Activated naive CD8-positive, alpha-beta T cell (primary cell): Measurements from ENCODE around the gene KRTCAP2.

ENCODE experiments used
- H3K27ac Mint-ChIP-seq: one replicate; pipeline ENCODE4 v1.8.0; 2021; ENCODE audit warnings: mixed read lengths
- H3K27me3 Mint-ChIP-seq: one replicate; pipeline ENCODE4 v1.8.0; 2021; ENCODE audit warnings: mixed read lengths
- H3K36me3 Mint-ChIP-seq: one replicate; pipeline ENCODE4 v1.8.0; 2021; ENCODE audit warnings: mixed read lengths
- H3K4me1 Mint-ChIP-seq: one replicate; pipeline ENCODE4 v1.8.0; 2021; ENCODE audit warnings: low read depth, mixed read lengths
- H3K4me3 Mint-ChIP-seq: one replicate; pipeline ENCODE4 v1.8.0; 2021; ENCODE audit warnings: mild to moderate bottlenecking, mixed read lengths
- H3K9me3 Mint-ChIP-seq: one replicate; pipeline ENCODE4 v1.8.0; 2021; ENCODE audit warnings: low read depth, mixed read lengths

The KRTCAP2 gene

GRCh38 chr1:155179112-155180031, 6.3 kb upstream of the KRTCAP2 start:
- no peaks in the 10 kb centered on the region for H3K27me3 Mint-ChIP-seq
- H3K9me3 Mint-ChIP-seq = no peaks in the 10 kb centered on the region
- H3K4me3 Mint-ChIP-seq = no peak overlapping the region
- peaks cover 4% of the 10 kb centered on the region for H3K36me3 Mint-ChIP-seq
- H3K27ac Mint-ChIP-seq = no peak overlapping the region
- H3K4me1 Mint-ChIP-seq = peaks cover 18% of the 10 kb centered on the region

DNA sequence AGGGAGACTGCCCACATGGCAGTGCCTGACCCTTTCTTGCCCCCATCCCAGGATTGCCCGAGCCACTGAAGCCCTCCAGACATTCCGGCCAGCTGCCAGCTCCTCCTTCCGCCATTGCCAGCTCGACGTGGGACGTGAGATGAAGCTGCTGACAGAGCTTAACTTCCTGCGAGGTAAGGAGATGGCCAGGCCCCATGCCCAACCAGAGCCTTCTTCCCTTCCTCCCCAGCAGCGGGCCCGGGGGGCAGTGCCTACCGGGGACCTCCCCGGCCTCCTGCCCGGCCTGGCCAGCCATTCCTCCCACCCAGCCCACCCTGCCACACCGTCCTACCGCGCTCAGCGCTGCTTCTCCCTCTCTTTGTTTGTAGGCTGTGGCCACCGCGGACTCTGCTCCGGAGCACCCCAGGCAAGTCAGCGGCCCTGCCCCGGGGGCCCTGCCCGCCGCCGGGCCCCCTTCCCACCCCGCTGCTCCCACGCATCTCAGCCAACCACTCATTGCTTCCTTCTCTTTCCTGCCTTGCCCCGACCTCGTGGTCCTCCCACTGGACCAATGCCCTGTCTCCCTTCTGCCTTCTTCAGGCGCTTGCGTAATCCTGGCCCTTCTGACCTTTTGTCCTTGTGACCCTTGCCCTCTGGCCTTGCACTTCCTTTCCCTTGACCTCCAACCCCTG, 5.5 kb upstream of the KRTCAP2 start:
- Mint-ChIP-seq H3K9me3 (no peaks in the 10 kb centered on the region), H3K4me1 (peaks cover 22% of the 10 kb centered on the region), H3K36me3 (peaks cover 4% of the 10 kb centered on the region), H3K27ac (no peak overlapping the region), H3K4me3 (no peak overlapping the region), H3K27me3 (no peaks in the 10 kb centered on the region)

- no peaks in the 10 kb centered on the region for H3K9me3 Mint-ChIP-seq
- peaks cover 2% of the 10 kb centered on the region for H3K36me3 Mint-ChIP-seq
- peaks cover 28% of the 10 kb centered on the region for H3K4me1 Mint-ChIP-seq
- no peak overlapping the region for H3K4me3 Mint-ChIP-seq
- H3K27me3 Mint-ChIP-seq = no peaks in the 10 kb centered on the region
- H3K27ac Mint-ChIP-seq = no peak overlapping the region
These were observed 4.8 kb upstream of the KRTCAP2 start for GRCh38 chr1:155177918-155178281.

DNA sequence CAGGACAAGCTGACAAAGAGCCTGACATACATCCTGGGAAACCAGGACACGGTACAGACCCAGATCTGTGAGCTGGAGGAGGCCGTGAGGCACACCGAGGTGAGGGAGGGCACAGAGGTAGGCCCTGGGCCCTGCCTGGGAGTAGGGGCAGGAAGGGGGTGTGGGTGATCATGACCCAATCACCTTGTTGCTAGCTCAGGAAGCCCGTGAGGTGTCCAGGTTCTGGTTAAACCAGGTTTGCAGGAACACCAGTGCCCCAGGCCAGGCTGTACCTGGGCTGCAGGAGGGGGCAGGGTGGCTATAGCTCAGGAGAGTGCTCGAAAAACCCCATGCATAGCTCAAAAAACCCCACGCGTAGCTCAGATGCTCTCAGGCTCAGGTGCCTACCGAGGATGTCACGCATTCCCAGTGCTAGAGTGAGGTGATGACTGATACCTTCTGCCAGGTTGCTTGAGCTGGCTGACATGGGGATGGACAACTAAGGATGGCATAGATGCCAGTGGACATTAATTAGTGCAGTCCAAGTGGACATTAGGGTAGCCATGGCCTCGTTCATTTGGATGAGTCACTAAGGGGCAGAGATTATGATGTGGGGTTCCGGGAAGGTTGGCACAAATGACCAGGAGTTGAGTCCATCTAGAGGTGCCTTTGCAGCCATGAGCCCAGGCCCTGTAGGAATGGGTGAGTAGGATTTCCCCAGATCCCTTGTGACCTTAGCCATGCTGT, 4.3 kb upstream of the KRTCAP2 start:
- Mint-ChIP-seq H3K4me1 (peaks cover 30% of the 10 kb centered on the region), H3K27ac (no peak overlapping the region), H3K9me3 (no peaks in the 10 kb centered on the region), H3K36me3 (peaks cover 2% of the 10 kb centered on the region), H3K4me3 (no peak overlapping the region), H3K27me3 (no peaks in the 10 kb centered on the region)

GRCh38 chr1:155176544-155177071, 3.5 kb upstream of the KRTCAP2 start:
- H3K36me3 Mint-ChIP-seq = peaks cover 2% of the 10 kb centered on the region
- H3K4me1 Mint-ChIP-seq = peaks cover 37% of the 10 kb centered on the region
- no peaks in the 10 kb centered on the region for H3K9me3 Mint-ChIP-seq
- peak overlapping the region; percentile 27 for H3K4me3 Mint-ChIP-seq
- peak overlapping the region; percentile 16 for H3K27ac Mint-ChIP-seq
- no peaks in the 10 kb centered on the region for H3K27me3 Mint-ChIP-seq

DNA sequence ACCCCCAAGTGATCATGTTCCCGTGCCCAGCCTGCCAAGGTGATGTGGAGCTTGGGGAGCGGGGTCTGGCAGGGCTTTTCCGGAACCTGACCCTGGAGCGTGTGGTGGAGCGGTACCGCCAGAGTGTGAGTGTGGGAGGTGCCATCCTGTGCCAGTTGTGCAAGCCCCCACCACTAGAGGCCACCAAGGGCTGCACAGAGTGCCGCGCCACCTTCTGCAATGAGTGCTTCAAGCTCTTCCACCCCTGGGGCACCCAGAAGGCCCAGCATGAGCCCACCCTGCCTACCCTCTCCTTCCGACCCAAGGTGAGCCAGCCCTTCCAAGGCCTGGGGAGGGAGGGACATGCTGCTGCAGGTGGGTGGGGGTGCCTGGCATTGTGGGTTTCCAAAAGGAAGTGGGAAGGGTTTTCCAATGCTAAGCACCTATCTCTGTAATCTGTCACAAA, 2.8 kb upstream of the KRTCAP2 start:
- no peaks in the 10 kb centered on the region for H3K27me3 Mint-ChIP-seq
- peaks cover 2% of the 10 kb centered on the region for H3K36me3 Mint-ChIP-seq
- H3K4me1 Mint-ChIP-seq = peaks cover 41% of the 10 kb centered on the region
- H3K27ac Mint-ChIP-seq = no peak overlapping the region
- no peak overlapping the region for H3K4me3 Mint-ChIP-seq
- H3K9me3 Mint-ChIP-seq = no peaks in the 10 kb centered on the region

DNA sequence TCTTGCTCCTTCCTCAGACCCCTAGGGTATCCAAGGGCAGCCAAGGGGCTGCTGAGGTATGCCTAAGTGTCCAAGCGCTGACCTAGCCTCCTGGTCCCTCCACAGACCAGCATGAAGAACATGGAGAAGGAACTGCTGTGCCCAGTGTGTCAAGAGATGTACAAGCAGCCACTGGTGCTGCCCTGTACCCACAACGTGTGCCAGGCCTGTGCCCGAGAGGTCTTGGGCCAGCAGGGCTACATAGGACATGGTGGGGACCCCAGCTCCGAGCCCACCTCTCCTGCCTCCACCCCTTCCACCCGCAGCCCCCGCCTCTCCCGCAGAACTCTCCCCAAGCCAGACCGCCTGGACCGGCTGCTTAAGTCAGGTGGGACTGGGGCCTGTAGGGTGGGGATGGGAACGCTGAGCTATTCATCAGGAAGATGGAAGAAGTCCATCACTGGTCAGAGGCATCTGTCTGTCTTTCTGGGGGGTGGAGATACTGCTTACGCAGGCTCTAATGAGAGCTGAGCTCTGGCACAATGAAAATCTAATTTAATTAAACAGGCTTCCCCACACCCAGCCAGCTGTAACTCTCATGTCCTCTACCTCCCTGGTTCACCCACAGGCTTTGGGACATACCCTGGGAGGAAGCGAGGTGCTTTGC, 2.3 kb upstream of the KRTCAP2 start:
- Mint-ChIP-seq H3K27me3 (no peaks in the 10 kb centered on the region), H3K4me3 (peak overlapping the region; percentile 13), H3K4me1 (peaks cover 42% of the 10 kb centered on the region), H3K36me3 (peaks cover 2% of the 10 kb centered on the region), H3K27ac (peak overlapping the region; percentile 22), H3K9me3 (no peaks in the 10 kb centered on the region)

GRCh38 chr1:155174324-155175280, 1.5 kb upstream of the KRTCAP2 start:
- Mint-ChIP-seq H3K36me3 (peaks cover 4% of the 10 kb centered on the region), H3K27ac (peak overlapping the region; percentile 99), H3K4me1 (peaks cover 47% of the 10 kb centered on the region), H3K9me3 (no peaks in the 10 kb centered on the region), H3K4me3 (peak overlapping the region; percentile 98), H3K27me3 (no peaks in the 10 kb centered on the region)

GRCh38 chr1:155173478-155174323, 597 bp upstream of the KRTCAP2 start, which contains the start of gene TRIM46:
TRIM46 (plus strand) TSS chr1:155173849; CDS start chr1:155173967, 118 bp downstream.
- H3K27ac Mint-ChIP-seq = peak within 1 kb of the TSS; percentile 99

GRCh38 chr1:155171836-155172731, 1.0 kb downstream of the KRTCAP2 start:
- peak overlapping the region; percentile 98 for H3K4me3 Mint-ChIP-seq
- H3K27ac Mint-ChIP-seq = peak overlapping the region; percentile 99
- no peaks in the 10 kb centered on the region for H3K27me3 Mint-ChIP-seq
- H3K9me3 Mint-ChIP-seq = no peaks in the 10 kb centered on the region
- H3K4me1 Mint-ChIP-seq = peaks cover 57% of the 10 kb centered on the region
- H3K36me3 Mint-ChIP-seq = peaks cover 6% of the 10 kb centered on the region

More at GRCh38 chr1:155173478-155174323, 597 bp upstream of the KRTCAP2 start, which contains the start of gene TRIM46:
- Mint-ChIP-seq H3K4me3 (peak within 1 kb of the TSS; percentile 98), H3K27me3 (no peaks in the 10 kb centered on the region), H3K4me1 (peaks cover 47% of the 10 kb centered on the region), H3K36me3 (peaks cover 8% of the 10 kb centered on the region), H3K9me3 (no peaks in the 10 kb centered on the region)

GRCh38 chr1:155170806-155171205, 2.3 kb downstream of the KRTCAP2 start:
- H3K9me3 Mint-ChIP-seq = no peaks in the 10 kb centered on the region
- H3K4me1 Mint-ChIP-seq = peaks cover 49% of the 10 kb centered on the region
- no peaks in the 10 kb centered on the region for H3K27me3 Mint-ChIP-seq
- H3K27ac Mint-ChIP-seq = no peak overlapping the region
- peaks cover 6% of the 10 kb centered on the region for H3K36me3 Mint-ChIP-seq
- no peak overlapping the region for H3K4me3 Mint-ChIP-seq
